Astrocyte of the spinal cord (primary cell): ENCODE data around the gene GPD2.

Source experiments
- DNase-seq: peaks from one replicate; pipeline ENCODE4 v3.0.0; 2011; ENCODE audit warnings: low read depth, low spot score
- H3K4me3 ChIP-seq: 2 replicates; pipeline ENCODE4 v1.5.1; 2011; ENCODE audit warnings: low read depth, mild to moderate bottlenecking, low read length, moderate library complexity
- CTCF ChIP-seq: IDR thresholded peaks from 2 replicates; pipeline ENCODE4 v1.5.1; 2012; ENCODE audit warnings: low read depth, mild to moderate bottlenecking, low read length, inconsistent platforms
- in situ Hi-C: cut with HindIII; loops from 2 replicates; pipeline ENCODE4 v1.10.0; 2017; ENCODE audit warnings: low sequenced_read_pairs

Gene GPD2

DNA sequence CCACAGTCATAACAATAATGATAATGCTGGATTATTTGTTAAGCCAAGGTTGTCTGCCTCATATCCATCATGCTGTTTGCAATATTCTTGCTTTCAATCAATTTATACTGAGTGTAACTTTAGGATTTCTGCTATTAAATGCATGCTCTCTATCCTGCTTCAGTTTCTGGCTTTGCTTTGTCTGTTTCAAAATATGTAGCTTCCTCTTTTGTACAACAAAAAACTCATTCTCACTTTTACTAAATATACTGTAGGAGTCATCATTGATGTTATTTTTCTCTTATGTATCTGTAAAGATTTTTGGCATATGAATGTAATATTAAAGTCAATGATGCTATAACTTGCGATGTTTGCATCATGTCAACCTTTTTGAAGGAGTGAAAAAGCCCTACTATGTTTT, 149.3 kb downstream of the GPD2 start:
- no peak overlapping the region for H3K4me3 ChIP-seq
- in situ Hi-C loops, result no loop called here
- no peak for DNase-seq
- no peak for TF ChIP-seq CTCF

GRCh38 chr2:156586621-156587020, 150.4 kb downstream of the GPD2 start:
- TF ChIP-seq CTCF, result no peak
- in situ Hi-C loops, result no loop called here
- H3K4me3 ChIP-seq, result no peak overlapping the region
- DNase-seq, result no peak

DNA sequence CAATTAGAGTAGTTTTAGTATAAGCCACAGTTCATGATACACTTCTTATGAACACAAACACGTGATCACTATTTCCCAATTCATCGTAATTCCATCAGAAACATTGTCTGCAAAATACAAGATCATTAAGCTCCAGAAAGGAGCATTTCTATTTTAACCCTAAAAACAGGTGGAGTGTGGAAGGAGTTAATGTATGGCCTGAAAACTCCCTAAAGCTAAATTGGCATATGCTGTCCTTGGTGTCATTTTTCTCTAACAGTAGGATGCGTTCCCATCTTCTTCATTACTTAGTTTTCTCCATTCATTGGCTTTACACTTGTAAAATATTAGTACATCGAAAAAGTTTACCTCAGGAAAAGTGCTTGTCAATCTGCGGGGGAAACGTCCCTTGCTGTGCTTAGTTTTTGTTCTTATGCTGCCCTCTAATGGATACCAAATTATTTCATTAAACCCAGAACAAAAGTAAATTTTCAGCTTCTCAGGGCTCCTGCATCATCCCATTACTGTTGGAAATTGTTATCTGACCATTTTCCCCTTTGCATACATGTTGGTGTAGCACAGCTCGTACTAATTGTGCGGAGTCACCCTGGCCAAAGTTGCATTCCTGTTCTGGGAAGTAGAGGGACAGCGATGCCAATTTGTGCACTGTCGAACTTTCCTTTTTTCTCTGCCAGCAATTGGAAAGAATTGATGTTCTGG, 153.4 kb downstream of the GPD2 start:
- TF ChIP-seq CTCF, result peak; percentile 39
- H3K4me3 ChIP-seq, result no peak overlapping the region
- in situ Hi-C loops, result no loop called here
- DNase-seq, result peak; percentile 62

GRCh38 chr2:156590085-156590739, 154.0 kb downstream of the GPD2 start:
- H3K4me3 ChIP-seq, result no peak overlapping the region
- in situ Hi-C loops, result no loop called here
- TF ChIP-seq CTCF, result no peak
- no peak for DNase-seq

- no peak for TF ChIP-seq CTCF
- in situ Hi-C loops, result no loop called here
- DNase-seq, result no peak
- no peak overlapping the region for H3K4me3 ChIP-seq
Measured at GRCh38 chr2:156592809-156593593, 156.8 kb downstream of the GPD2 start.

DNA sequence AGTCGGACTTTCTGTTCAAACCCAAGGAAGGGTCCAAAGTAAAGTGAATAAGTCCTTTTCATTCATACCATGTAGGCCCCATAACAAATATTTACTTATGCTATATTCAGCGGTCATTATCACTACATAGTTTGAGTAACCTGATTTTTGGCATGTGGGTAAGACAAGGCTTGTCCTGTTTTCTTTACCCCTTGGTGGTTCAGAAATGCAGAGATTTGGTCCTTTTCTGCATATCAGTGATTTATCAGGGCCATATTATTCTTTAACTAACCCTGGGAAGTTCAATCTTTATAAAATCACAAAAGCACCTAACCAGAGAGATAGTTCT, 157.4 kb downstream of the GPD2 start:
- in situ Hi-C loops, result no loop called here
- no peak overlapping the region for H3K4me3 ChIP-seq
- no peak for TF ChIP-seq CTCF
- DNase-seq, result no peak
